ENCODE data around the gene NPR2.
A peak's percentile ranks its signal among the peaks of the same experiment; 100 is the strongest.

Gene NPR2

GRCh38 chr9:35840881-35841644 lies 49.7 kb downstream of the NPR2 start:
- DNase-seq (ENCODE audit: low read depth): no peak
- no peak overlapping the region for H3K4me3 ChIP-seq (ENCODE audit: control insufficient read depth, low read depth, low read length)
- TF ChIP-seq CTCF (conservative IDR thresholded peaks at IDR 0.05; ENCODE audit: control insufficient read depth, insufficient read depth, low read depth, low read length): no peak

- no peak for TF ChIP-seq CTCF (conservative IDR thresholded peaks at IDR 0.05; ENCODE audit: control insufficient read depth, insufficient read depth, low read depth, low read length)
- DNase-seq (ENCODE audit: low read depth): no peak
- H3K4me3 ChIP-seq (ENCODE audit: control insufficient read depth, low read depth, low read length): no peak overlapping the region
Observed at GRCh38 chr9:35841645-35841900, 50.2 kb downstream of the NPR2 start.

GRCh38 chr9:35842020-35842745 lies 50.8 kb downstream of the NPR2 start:
- peak; percentile 69 for DNase-seq (ENCODE audit: low read depth)
- no peak for TF ChIP-seq CTCF (conservative IDR thresholded peaks at IDR 0.05; ENCODE audit: control insufficient read depth, insufficient read depth, low read depth, low read length)
- no peak overlapping the region for H3K4me3 ChIP-seq (ENCODE audit: control insufficient read depth, low read depth, low read length)

- no peak for TF ChIP-seq CTCF (conservative IDR thresholded peaks at IDR 0.05; ENCODE audit: control insufficient read depth, insufficient read depth, low read depth, low read length)
- DNase-seq (ENCODE audit: low read depth): no peak
- no peak overlapping the region for H3K4me3 ChIP-seq (ENCODE audit: control insufficient read depth, low read depth, low read length)
Observed at GRCh38 chr9:35842795-35843194, 51.4 kb downstream of the NPR2 start.

GRCh38 chr9:35844628-35845270 lies 53.4 kb downstream of the NPR2 start:
- no peak overlapping the region for H3K4me3 ChIP-seq (ENCODE audit: control insufficient read depth, low read depth, low read length)
- peak; percentile 96 for DNase-seq (ENCODE audit: low read depth)

More at GRCh38 chr9:35844628-35845270, 53.4 kb downstream of the NPR2 start:
- TF ChIP-seq CTCF (conservative IDR thresholded peaks at IDR 0.05; ENCODE audit: control insufficient read depth, insufficient read depth, low read depth, low read length): no peak
